SK-N-SH (cell line): Measurements from ENCODE around the gene CSPG4. TPM values are rescaled to one million over a fixed set of nuclear protein-coding genes. Genes with fewer than 3 reads are reported as not detected.
"Not testable (repeated sequence)": the region's sequence is repeated elsewhere in the genome, so short reads cannot be mapped to it uniquely, and the experiment has no call there.

Experiments
- CTCF ChIA-PET: fragments of 300-600, 350-600 bp; formaldehyde crosslinking; extraction: SDS; loops from one replicate; lab custom pipeline; 2021; lab: Yijun Ruan, JAX
- POLR2A ChIA-PET: fragments of 350-600 bp; sonication (Branson Sonifier 250); formaldehyde crosslinking; extraction: SDS; loops from one replicate; lab custom pipeline; 2020; ENCODE audit warnings: antibody characterized with exemption, inconsistent platforms; lab: Yijun Ruan, JAX
- DNase-seq: peaks from one replicate; pipeline ENCODE4 v3.0.0; 2012
- H2AFZ ChIP-seq: fragments of 200-600 bp; sonication (generic); 2 replicates; pipeline ENCODE4 v1.8.1; 2016; ENCODE audit warnings: antibody characterized with exemption, mild to moderate bottlenecking, low read depth
- H3F3A ChIP-seq: fragments of 200-600 bp; sonication (generic); replicated peaks from 2 replicates; pipeline ENCODE3; 2016; ENCODE audit warnings: antibody characterized with exemption, mild to moderate bottlenecking; ENCODE audit not compliant: insufficient read depth
- H3K27ac ChIP-seq, 2 experiments: fragments of 200-500 bp in 1 of 2; fragments of 200-600 bp in 1 of 2; sonication (Bioruptor generic) in 1 of 2; sonication (generic), shearing (Covaris generic) in 1 of 2; 2 replicates each; pipeline versions ENCODE4 v1.5.1 to v1.6.1; 2014 to 2016; ENCODE audit warnings: low read depth in 2 of 2, inconsistent platforms in 1 of 2, low read length in 1 of 2, mild to moderate bottlenecking in 1 of 2, mixed read lengths in 1 of 2
- H3K27me3 ChIP-seq: fragments of 200-600 bp; sonication (generic), shearing (Covaris generic); 2 replicates; pipeline ENCODE4 v1.6.1; 2016; ENCODE audit warnings: mixed run types; ENCODE audit not compliant: insufficient read depth
- H3K36me3 ChIP-seq, 2 experiments: fragments of 200-500 bp in 1 of 2; fragments of 200-600 bp in 1 of 2; sonication (Bioruptor generic) in 1 of 2; sonication (generic) in 1 of 2; replicated peaks in 1 of 2; 2 replicates each; pipeline versions ENCODE3 to v1.5.1; 2014 to 2016; ENCODE audit warnings: low read length in 1 of 2, mild to moderate bottlenecking in 1 of 2; ENCODE audit not compliant: insufficient read depth in 2 of 2, control insufficient read depth in 1 of 2
- H3K4me1 ChIP-seq, 2 experiments: fragments of 200-500 bp in 1 of 2; fragments of 200-600 bp in 1 of 2; sonication (Bioruptor generic) in 1 of 2; sonication (generic), shearing (Covaris generic) in 1 of 2; 2 replicates each; pipeline versions ENCODE4 v1.5.1 to v1.6.1; 2014 to 2016; ENCODE audit warnings: low read depth in 1 of 2, low read length in 1 of 2, mixed run types in 1 of 2; ENCODE audit not compliant: insufficient read depth in 2 of 2, control insufficient read depth in 1 of 2
- H3K4me2 ChIP-seq: fragments of 200-600 bp; sonication (generic), shearing (Covaris generic); 2 replicates; pipeline ENCODE4 v1.6.1; 2017; ENCODE audit warnings: mixed run types
- H3K4me3 ChIP-seq, 2 experiments: fragments of 200-500 bp in 1 of 2; fragments of 200-600 bp in 1 of 2; sonication (Bioruptor generic) in 1 of 2; sonication (generic), shearing (Covaris generic) in 1 of 2; 2 replicates each; pipeline versions ENCODE4 v1.5.1 to v1.8.1; 2014 to 2016; ENCODE audit warnings: low read depth in 2 of 2, inconsistent platforms in 1 of 2, low read length in 1 of 2, mild to moderate bottlenecking in 1 of 2, mixed read lengths in 1 of 2, moderate library complexity in 1 of 2
- H3K79me2 ChIP-seq: fragments of 200-600 bp; sonication (generic); 2 replicates; pipeline ENCODE4 v1.8.1; 2017; ENCODE audit warnings: mild to moderate bottlenecking; ENCODE audit not compliant: insufficient read depth
- H3K9ac ChIP-seq: fragments of 200-600 bp; sonication (generic); 2 replicates; pipeline ENCODE4 v1.6.1; 2017; ENCODE audit warnings: mixed run types
- H3K9me2 ChIP-seq: fragments of 200-600 bp; sonication (generic); 2 replicates; pipeline ENCODE4 v1.6.1; 2017; ENCODE audit warnings: mixed run types
- H3K9me3 ChIP-seq: fragments of 200-600 bp; sonication (generic); 2 replicates; pipeline ENCODE4 v1.6.1; 2017; ENCODE audit warnings: mixed run types, mild to moderate bottlenecking, moderate library complexity
- H4K20me1 ChIP-seq: fragments of 200-600 bp; sonication (generic); 2 replicates; pipeline ENCODE4 v1.6.1; 2017; ENCODE audit warnings: mild to moderate bottlenecking, mixed run types; ENCODE audit not compliant: insufficient read depth
- CHD2 ChIP-seq: fragments of 150-350 bp; IDR thresholded peaks from 2 replicates; pipeline ENCODE4 v1.6.1; 2018; ENCODE audit warnings: low read length; ENCODE audit not compliant: partially characterized antibody
- CTCF ChIP-seq: fragments of 200-600 bp; sonication (generic); IDR thresholded peaks from 2 replicates; pipeline ENCODE4 v1.6.1; 2017; ENCODE audit warnings: antibody characterized with exemption, mild to moderate bottlenecking, moderate library complexity
- FOSL2 ChIP-seq: IDR thresholded peaks from 2 replicates; pipeline ENCODE4 v1.4.0; 2012; ENCODE audit warnings: low read depth, mild to moderate bottlenecking, moderate library complexity, borderline replicate concordance
- FOXJ3 ChIP-seq: sonication (generic); formaldehyde crosslinking; IDR thresholded peaks from 2 replicates; pipeline ENCODE4 v1.5.1; 2020; ENCODE audit warnings: mild to moderate bottlenecking, missing genetic modification reagents
- FOXM1 ChIP-seq: IDR thresholded peaks from 2 replicates; pipeline ENCODE4 v1.4.0; 2012; ENCODE audit warnings: low read depth, mild to moderate bottlenecking
- GABPA ChIP-seq: IDR thresholded peaks from 2 replicates; pipeline ENCODE4 v1.4.0; 2012; ENCODE audit warnings: low read depth, mild to moderate bottlenecking
- MAX ChIP-seq: IDR thresholded peaks from 2 replicates; pipeline ENCODE4 v1.4.0; 2012; ENCODE audit warnings: low read depth
- MXI1 ChIP-seq: IDR thresholded peaks from 2 replicates; pipeline ENCODE4 v1.6.1; 2012; ENCODE audit warnings: mild to moderate bottlenecking, low read depth, low read length, improper control_type of control experiment
- POLR2AphosphoS5 ChIP-seq: IDR thresholded peaks from 2 replicates; pipeline ENCODE4 v1.6.1; 2012; ENCODE audit warnings: low read depth, low read length
- REST ChIP-seq: IDR thresholded peaks from 2 replicates; pipeline ENCODE4 v1.6.1; 2012; ENCODE audit warnings: mild to moderate bottlenecking, low read depth, low read length, moderate library complexity
- SIN3A ChIP-seq: IDR thresholded peaks from 2 replicates; pipeline ENCODE4 v1.6.1; 2012; ENCODE audit warnings: low read depth, mild to moderate bottlenecking, low read length, moderate library complexity, borderline replicate concordance
- SMC3 ChIP-seq: IDR thresholded peaks from 2 replicates; pipeline ENCODE4 v1.6.1; 2012; ENCODE audit warnings: low read depth, low read length, improper control_type of control experiment
- USF2 ChIP-seq: fragments of 150-350 bp; IDR thresholded peaks from 2 replicates; pipeline ENCODE4 v1.6.1; 2017; ENCODE audit warnings: antibody characterized with exemption, low read length, low read depth, borderline replicate concordance
- WGBS: methylation state at CpG from one replicate; pipeline ENCODE4 v1.1.6; 2017; ENCODE audit warnings: low lambda C conversion rate; 5-methylcytosine and 5-hydroxymethylcytosine counted together
- polyA plus RNA-seq, 3 experiments: library from polyadenylated mRNA; depleted of rRNA; stranded (reverse); fragments of >200 nt; gene quantifications; 2 replicates each; pipeline ENCODE4 v1.2.3, GENCODE V29; 2012

CSPG4 gene
- polyA plus RNA-seq, 1 of the 3 experiments (the other 2 are of a cell fraction) = 0.35 TPM

- WGBS = 89% methylated on average over 5 of the region's 5 CpGs
- DNase-seq, H3K9me2 ChIP-seq, POLR2A ChIA-PET, H2AFZ ChIP-seq, H3K4me3 ChIP-seq, H3K9ac ChIP-seq, H3K9me3 ChIP-seq, H3K4me2 ChIP-seq, H3K27me3 ChIP-seq, H3K36me3 ChIP-seq, H4K20me1 ChIP-seq, H3K79me2 ChIP-seq, H3K27ac ChIP-seq: not testable (repeated sequence)
- H3F3A ChIP-seq = peaks cover 18% of the 10 kb centered on the region
- peaks cover 16 to 49% of the 10 kb centered on the region in 2 experiments; a peak in 3 of 4 replicates for H3K4me1 ChIP-seq
- CTCF ChIA-PET = interaction anchor here (0.8 to 1.2 kb wide), 2 partner anchors 11 to 27 kb away, joined by 3 to 4 read pairs; no protein-coding TSS in a partner anchor
These were observed 7.3 kb downstream of the CSPG4 start for GRCh38 chr15:75705375-75705774.

GRCh38 chr15:75704618-75705017 is 8.0 kb downstream of the CSPG4 start:
- 100% methylated on average over 5 of the region's 9 CpGs for WGBS
- no peaks in the 10 kb centered on the region for H3K27me3 ChIP-seq
- ChIA-PET POLR2A (no interaction called here), CTCF (interaction anchor here (1.2 kb wide), 1 partner anchor 10 kb away, joined by 4 read pairs; no protein-coding TSS in a partner anchor)
- no peak overlapping the region for H2AFZ ChIP-seq
- H3F3A ChIP-seq = peaks cover 18% of the 10 kb centered on the region
- TF ChIP-seq CHD2 (no peak), FOSL2 (no peak), FOXJ3 (no peak), MXI1 (no peak), REST (no peak), FOXM1 (no peak), CTCF (no peak), SMC3 (no peak), POLR2AphosphoS5 (no peak), SIN3A (no peak), GABPA (no peak), USF2 (no peak), MAX (no peak)
- TF ChIP-seq, all 33 proteins: peak for 0
- Histone ChIP-seq H3K9me3 (no peaks in the 10 kb centered on the region), H4K20me1 (no peaks in the 10 kb centered on the region), H3K4me1 (peaks cover 19 to 53% of the 10 kb centered on the region in 2 experiments; a peak in 3 of 4 replicates), H3K9me2 (no peaks in the 10 kb centered on the region), H3K4me3 (no peak overlapping the region), H3K79me2 (no peaks in the 10 kb centered on the region), H3K9ac (peak overlapping the region; percentile 55), H3K36me3 (no peaks in the 10 kb centered on the region), H3K27ac (peak overlapping the region; percentile 71 to 73; a peak in 3 of 4 replicates), H3K4me2 (peak overlapping the region; percentile 40; the same call in 1 of the 2 replicates)
- DNase-seq = no peak
